Panc1 (cell line): Measurements from ENCODE around the gene LRRFIP2. TPM values are rescaled to one million over a fixed set of nuclear protein-coding genes. Genes with fewer than 3 reads are reported as not detected.

Experiments
- ATAC-seq: fragments of 200-7000 bp; cut with Tn5 transposase; 2 replicates; pipeline ENCODE4 v1.9.1; 2020; ENCODE audit warnings: mild to moderate bottlenecking, moderate library complexity
- BruUV-seq: library from RNA; stranded (reverse); fragments of 400-500 nt; replicated peaks from 2 replicates; lab custom pipeline; 2021; lab: Mats Ljungman, UMichigan
- CTCF ChIA-PET: fragments of 300-600 bp; sonication (Branson Sonifier 250); formaldehyde crosslinking; loops from one replicate; lab custom pipeline; 2022; ENCODE audit warnings: antibody characterized with exemption; lab: Charles Lee
- POLR2A ChIA-PET: fragments of 300-600 bp; sonication (Branson Sonifier 250); formaldehyde crosslinking; loops from one replicate; lab custom pipeline; 2022; ENCODE audit warnings: antibody characterized with exemption; lab: Charles Lee
- DNase-seq: peaks from one replicate; pipeline ENCODE4 v3.0.0-alpha.2; 2010; ENCODE audit warnings: low read depth, low spot score
- H3K27ac ChIP-seq: 2 replicates; pipeline ENCODE4 v1.5.1; 2011; ENCODE audit warnings: mild to moderate bottlenecking, low read length, inconsistent platforms
- H3K27me3 ChIP-seq: fragments of 200-500 bp; sonication (Bioruptor generic); 2 replicates; pipeline ENCODE4 v1.6.0; 2014; ENCODE audit warnings: low read length, inconsistent platforms; ENCODE audit not compliant: control insufficient read depth, insufficient read depth
- H3K36me3 ChIP-seq: fragments of 200-500 bp; sonication (Bioruptor generic); 2 replicates; pipeline ENCODE4 v1.5.1; 2014; ENCODE audit warnings: inconsistent platforms, mild to moderate bottlenecking, low read length, moderate library complexity; ENCODE audit not compliant: control insufficient read depth, insufficient read depth
- H3K4me1 ChIP-seq: 2 replicates; pipeline ENCODE4 v1.5.1; 2011; ENCODE audit warnings: inconsistent platforms, mild to moderate bottlenecking, low read length, moderate library complexity; ENCODE audit not compliant: control insufficient read depth, insufficient read depth
- H3K4me3 ChIP-seq, 2 experiments: 2 replicates each; pipeline ENCODE4 v1.5.1; 2011 to 2012; ENCODE audit warnings: low read depth in 2 of 2, low read length in 2 of 2, mild to moderate bottlenecking in 2 of 2, inconsistent platforms in 1 of 2, moderate library complexity in 1 of 2
- H3K9me3 ChIP-seq: fragments of 200-500 bp; sonication (Bioruptor generic); 2 replicates; pipeline ENCODE4 v1.5.1; 2014; ENCODE audit warnings: low read depth, mild to moderate bottlenecking, inconsistent platforms, low read length, moderate library complexity; ENCODE audit not compliant: control insufficient read depth, insufficient read depth
- POLR2AphosphoS5 ChIP-seq: IDR thresholded peaks from 2 replicates; pipeline ENCODE4 v1.6.1; 2012; ENCODE audit warnings: mild to moderate bottlenecking, low read depth, low read length, moderate library complexity
- REST ChIP-seq, 2 experiments: IDR thresholded peaks; 2 replicates each; pipeline ENCODE4 v1.6.1; 2011 to 2012; ENCODE audit warnings: low read depth in 2 of 2, control low read depth in 1 of 2, low read length in 1 of 2, mild to moderate bottlenecking in 1 of 2, moderate library complexity in 1 of 2; ENCODE audit not compliant: insufficient read depth in 1 of 2
- SIN3A ChIP-seq: IDR thresholded peaks from 2 replicates; pipeline ENCODE4 v1.6.1; 2012; ENCODE audit warnings: low read depth, mild to moderate bottlenecking, low read length, moderate library complexity, borderline replicate concordance; ENCODE audit not compliant: insufficient read depth
- TCF7L2 ChIP-seq: IDR thresholded peaks from 2 replicates; pipeline ENCODE4 v1.6.1; 2011; ENCODE audit warnings: mild to moderate bottlenecking, low read depth, low read length, inconsistent platforms
- in situ Hi-C: cut with HindIII; loops from 2 replicates; pipeline ENCODE4 v1.10.0; 2016; ENCODE audit warnings: low sequenced_read_pairs, low pct_unique_long_range_greater_than_20kb
- intact Hi-C: fragments of 100-400 bp; cut with micrococcal nuclease; formaldehyde crosslinking; loops from one replicate; pipeline ENCODE4 v1.10.0; 2022; ENCODE audit not compliant: unreplicated experiment
- total RNA-seq: library from RNA; stranded (reverse); gene quantifications from one replicate; pipeline ENCODE4 v1.2.1, GENCODE V29; 2021; ENCODE audit not compliant: unreplicated experiment
- TF ChIP-seq, protein P1 (sequence below): fragments of 450-650 bp; IDR thresholded peaks from 2 replicates; pipeline ENCODE4 v1.5.1; 2017; ENCODE audit warnings: mild to moderate bottlenecking

Gene LRRFIP2
- total RNA-seq, 1 experiment from 2014 or later = 32.3 TPM

DNA sequence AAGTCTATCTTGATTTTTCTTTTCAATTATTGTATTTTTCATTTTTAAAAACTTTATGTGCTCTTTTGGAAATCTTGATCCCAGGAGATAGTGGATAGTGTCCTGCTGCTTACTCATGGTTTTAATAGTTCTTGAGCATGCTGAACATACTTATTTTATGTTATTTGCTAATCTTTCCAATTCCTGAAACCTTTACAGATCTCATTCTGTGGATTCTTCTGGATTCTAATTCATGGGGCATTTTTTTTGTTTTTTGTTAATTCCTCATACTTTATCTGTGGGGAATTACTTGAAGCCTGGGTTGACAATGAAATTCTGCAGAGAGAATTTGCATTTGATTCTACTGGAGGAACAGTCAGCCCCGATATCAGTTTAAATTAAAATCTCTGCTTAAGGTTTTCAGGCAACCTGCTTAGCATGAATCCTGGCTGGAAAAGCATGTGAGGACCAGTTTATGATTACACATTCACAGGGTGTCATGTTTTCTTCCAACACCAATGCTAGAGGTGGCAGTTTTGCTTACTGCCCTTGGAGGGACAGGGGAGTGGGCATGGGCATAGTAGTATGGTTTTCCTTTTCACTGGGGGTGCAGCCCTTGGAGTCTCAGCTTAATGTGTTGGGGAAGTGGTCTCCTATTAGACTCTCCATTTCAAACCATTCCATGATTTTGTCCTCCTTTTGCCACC, 135.1 kb downstream of the LRRFIP2 start:
- no peak for ATAC-seq
- CTCF ChIA-PET = no interaction called here
- Histone ChIP-seq H3K27ac (no peak overlapping the region), H3K4me1 (no peaks in the 10 kb centered on the region), H3K36me3 (peaks cover 3% of the 10 kb centered on the region), H3K27me3 (no peaks in the 10 kb centered on the region), H3K9me3 (no peaks in the 10 kb centered on the region), H3K4me3 (no peak overlapping the region)
- in situ Hi-C loops (no loop called here), intact Hi-C loops (no loop called here)
- BruUV-seq = no TSS peak
- TF ChIP-seq POLR2AphosphoS5 (no peak), REST (IDR thresholded peaks at IDR 0.05; ENCODE audit: insufficient read depth in 1 of 2, low read depth in 2 of 2, low read length in 1 of 2) (no peak), TCF7L2 (no peak), SIN3A (no peak)
- TF ChIP-seq, protein P1, sequence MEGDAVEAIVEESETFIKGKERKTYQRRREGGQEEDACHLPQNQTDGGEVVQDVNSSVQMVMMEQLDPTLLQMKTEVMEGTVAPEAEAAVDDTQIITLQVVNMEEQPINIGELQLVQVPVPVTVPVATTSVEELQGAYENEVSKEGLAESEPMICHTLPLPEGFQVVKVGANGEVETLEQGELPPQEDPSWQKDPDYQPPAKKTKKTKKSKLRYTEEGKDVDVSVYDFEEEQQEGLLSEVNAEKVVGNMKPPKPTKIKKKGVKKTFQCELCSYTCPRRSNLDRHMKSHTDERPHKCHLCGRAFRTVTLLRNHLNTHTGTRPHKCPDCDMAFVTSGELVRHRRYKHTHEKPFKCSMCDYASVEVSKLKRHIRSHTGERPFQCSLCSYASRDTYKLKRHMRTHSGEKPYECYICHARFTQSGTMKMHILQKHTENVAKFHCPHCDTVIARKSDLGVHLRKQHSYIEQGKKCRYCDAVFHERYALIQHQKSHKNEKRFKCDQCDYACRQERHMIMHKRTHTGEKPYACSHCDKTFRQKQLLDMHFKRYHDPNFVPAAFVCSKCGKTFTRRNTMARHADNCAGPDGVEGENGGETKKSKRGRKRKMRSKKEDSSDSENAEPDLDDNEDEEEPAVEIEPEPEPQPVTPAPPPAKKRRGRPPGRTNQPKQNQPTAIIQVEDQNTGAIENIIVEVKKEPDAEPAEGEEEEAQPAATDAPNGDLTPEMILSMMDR = no peak
- POLR2A ChIA-PET = no interaction called here
- DNase-seq = no peak

DNA sequence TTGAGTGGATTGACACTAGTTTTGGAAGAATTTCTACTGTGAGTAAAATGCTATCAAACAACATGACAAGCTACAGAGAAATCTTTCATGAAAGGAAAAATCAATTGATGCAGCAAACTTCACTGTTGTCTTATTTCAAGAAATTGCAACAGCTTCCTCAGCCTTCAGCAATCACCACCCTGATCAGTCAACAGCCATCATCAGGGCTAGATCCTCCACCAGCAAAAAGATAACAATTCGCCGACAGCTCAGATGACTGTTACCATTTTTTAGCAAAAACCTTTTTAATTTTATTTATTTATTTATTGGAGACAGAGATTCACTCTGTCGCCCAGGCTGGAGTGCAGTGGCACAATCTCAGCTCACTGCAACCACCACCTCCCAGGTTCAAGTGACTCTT, 137.0 kb downstream of the LRRFIP2 start:
- no peak for DNase-seq
- Histone ChIP-seq H3K9me3 (no peaks in the 10 kb centered on the region), H3K36me3 (peaks cover 8% of the 10 kb centered on the region), H3K27me3 (no peaks in the 10 kb centered on the region), H3K27ac (no peak overlapping the region), H3K4me1 (no peaks in the 10 kb centered on the region), H3K4me3 (no peak overlapping the region)
- POLR2A ChIA-PET = no interaction called here
- BruUV-seq = no TSS peak
- CTCF ChIA-PET = no interaction called here
- TF ChIP-seq, protein P1 = no peak
- TF ChIP-seq REST (IDR thresholded peaks at IDR 0.05; ENCODE audit: insufficient read depth in 1 of 2, low read depth in 2 of 2, low read length in 1 of 2) (no peak), SIN3A (no peak)
- no peak for ATAC-seq
- intact Hi-C loops = no loop called here
- in situ Hi-C loops = no loop called here
